ENCODE data around the gene TMEM51.

DNA sequence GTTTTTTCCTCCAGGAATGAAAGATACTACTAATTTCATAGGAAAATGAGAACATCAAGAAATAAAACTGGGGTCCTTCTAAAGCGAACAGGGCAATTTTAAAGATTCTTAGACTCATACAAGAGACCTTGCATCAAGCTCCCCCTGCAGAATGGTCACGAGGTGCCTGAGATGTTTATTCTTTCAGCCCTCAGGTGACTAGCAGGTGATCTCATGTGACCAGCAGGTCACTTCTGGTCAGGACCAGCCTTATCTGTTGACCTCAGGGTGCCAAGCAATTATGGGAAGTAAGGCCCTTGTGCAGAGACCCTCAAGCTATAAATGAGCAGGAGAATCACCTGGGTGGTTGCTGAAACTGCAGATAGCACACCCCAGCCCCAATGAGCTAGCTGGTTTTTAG, 20.6 kb upstream of the TMEM51 start:
- TF ChIP-seq, protein P1, sequence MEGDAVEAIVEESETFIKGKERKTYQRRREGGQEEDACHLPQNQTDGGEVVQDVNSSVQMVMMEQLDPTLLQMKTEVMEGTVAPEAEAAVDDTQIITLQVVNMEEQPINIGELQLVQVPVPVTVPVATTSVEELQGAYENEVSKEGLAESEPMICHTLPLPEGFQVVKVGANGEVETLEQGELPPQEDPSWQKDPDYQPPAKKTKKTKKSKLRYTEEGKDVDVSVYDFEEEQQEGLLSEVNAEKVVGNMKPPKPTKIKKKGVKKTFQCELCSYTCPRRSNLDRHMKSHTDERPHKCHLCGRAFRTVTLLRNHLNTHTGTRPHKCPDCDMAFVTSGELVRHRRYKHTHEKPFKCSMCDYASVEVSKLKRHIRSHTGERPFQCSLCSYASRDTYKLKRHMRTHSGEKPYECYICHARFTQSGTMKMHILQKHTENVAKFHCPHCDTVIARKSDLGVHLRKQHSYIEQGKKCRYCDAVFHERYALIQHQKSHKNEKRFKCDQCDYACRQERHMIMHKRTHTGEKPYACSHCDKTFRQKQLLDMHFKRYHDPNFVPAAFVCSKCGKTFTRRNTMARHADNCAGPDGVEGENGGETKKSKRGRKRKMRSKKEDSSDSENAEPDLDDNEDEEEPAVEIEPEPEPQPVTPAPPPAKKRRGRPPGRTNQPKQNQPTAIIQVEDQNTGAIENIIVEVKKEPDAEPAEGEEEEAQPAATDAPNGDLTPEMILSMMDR (IDR thresholded peaks at IDR 0.05), result no peak
- TF ChIP-seq POLR2A (IDR thresholded peaks at IDR 0.05), result no peak
- no peak for TF ChIP-seq EP300 (IDR thresholded peaks at IDR 0.05)
